Esophagus squamous epithelium (tissue), 4 donors: ENCODE results near the gene DNAJC7.

Experiments used
- CTCF ChIP-seq, 6 experiments: fragments of 450-650 bp in 4 of 6; fragments of 200-600 bp in 2 of 6; sonication (generic) in 2 of 6; IDR thresholded peaks; one replicate each; pipeline ENCODE4 v1.5.1; 2016 to 2019; ENCODE audit warnings: antibody characterized with exemption in 6 of 6, mild to moderate bottlenecking in 4 of 6, moderate library complexity in 4 of 6
- POLR2A ChIP-seq, 4 donors: fragments of 450-650 bp; IDR thresholded peaks; one replicate each; pipeline ENCODE4 v1.6.1; 2017; ENCODE audit warnings: antibody characterized with exemption in 4 of 4, mild to moderate bottlenecking in 4 of 4, moderate library complexity in 3 of 4

- no peak for TF ChIP-seq CTCF (IDR thresholded peaks at IDR 0.05)
- TF ChIP-seq POLR2A (IDR thresholded peaks at IDR 0.05): no peak
Measured at GRCh38 chr17:42065201-42065600, 48.0 kb upstream of the DNAJC7 start.
